ENCODE results near the gene TM9SF2.

DNA sequence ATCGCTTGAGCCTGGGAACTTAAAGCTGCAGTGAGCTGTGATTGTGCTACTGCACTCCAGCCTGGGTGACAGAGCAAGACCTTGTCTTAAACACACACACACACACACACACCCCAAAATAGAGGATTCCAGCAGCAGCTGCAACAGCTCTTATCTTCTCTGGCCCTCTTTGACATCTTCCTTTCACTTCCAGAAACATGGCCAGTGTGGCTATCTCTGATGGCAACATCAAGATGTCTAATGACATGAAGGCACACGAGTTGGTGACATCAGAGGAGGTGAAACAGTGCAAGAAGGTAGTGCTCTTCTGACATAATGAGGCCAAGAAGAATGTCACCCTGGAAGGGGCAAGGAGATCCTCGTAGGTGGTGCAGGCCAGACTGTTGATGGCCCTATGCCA, 81.2 kb downstream of the TM9SF2 start:
- TF ChIP-seq, protein P1, sequence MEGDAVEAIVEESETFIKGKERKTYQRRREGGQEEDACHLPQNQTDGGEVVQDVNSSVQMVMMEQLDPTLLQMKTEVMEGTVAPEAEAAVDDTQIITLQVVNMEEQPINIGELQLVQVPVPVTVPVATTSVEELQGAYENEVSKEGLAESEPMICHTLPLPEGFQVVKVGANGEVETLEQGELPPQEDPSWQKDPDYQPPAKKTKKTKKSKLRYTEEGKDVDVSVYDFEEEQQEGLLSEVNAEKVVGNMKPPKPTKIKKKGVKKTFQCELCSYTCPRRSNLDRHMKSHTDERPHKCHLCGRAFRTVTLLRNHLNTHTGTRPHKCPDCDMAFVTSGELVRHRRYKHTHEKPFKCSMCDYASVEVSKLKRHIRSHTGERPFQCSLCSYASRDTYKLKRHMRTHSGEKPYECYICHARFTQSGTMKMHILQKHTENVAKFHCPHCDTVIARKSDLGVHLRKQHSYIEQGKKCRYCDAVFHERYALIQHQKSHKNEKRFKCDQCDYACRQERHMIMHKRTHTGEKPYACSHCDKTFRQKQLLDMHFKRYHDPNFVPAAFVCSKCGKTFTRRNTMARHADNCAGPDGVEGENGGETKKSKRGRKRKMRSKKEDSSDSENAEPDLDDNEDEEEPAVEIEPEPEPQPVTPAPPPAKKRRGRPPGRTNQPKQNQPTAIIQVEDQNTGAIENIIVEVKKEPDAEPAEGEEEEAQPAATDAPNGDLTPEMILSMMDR (IDR thresholded peaks at IDR 0.05; ENCODE audit: low read length), result no peak
- no peak for TF ChIP-seq EZH2 (IDR thresholded peaks at IDR 0.05; ENCODE audit: borderline replicate concordance, low read length)

Data from OCI-LY1 (cell line).